Epithelial cell of proximal tubule (primary cell): ENCODE results near the gene PRPS1. TPM values are rescaled to one million over a fixed set of nuclear protein-coding genes. Genes with fewer than 3 reads are reported as not detected.
"Not testable (repeated sequence)": the region's sequence is repeated elsewhere in the genome, so short reads cannot be mapped to it uniquely, and the experiment has no call there.

ENCODE experiments used
- DNase-seq: peaks from one replicate; pipeline ENCODE4 v3.0.0-alpha.2; 2011; ENCODE audit warnings: low read depth
- H3K4me3 ChIP-seq: 2 replicates; pipeline ENCODE4 v1.5.1; 2011; ENCODE audit warnings: low read depth, mild to moderate bottlenecking, low read length
- CTCF ChIP-seq: conservative IDR thresholded peaks from 2 replicates; pipeline ENCODE4 v1.5.1; 2012; ENCODE audit warnings: low read depth, mild to moderate bottlenecking, low read length
- total RNA-seq: library from RNA; depleted of rRNA; stranded (reverse); fragments of >200 nt; gene quantifications from 2 replicates; pipeline ENCODE4 v1.2.3, GENCODE V29; 2015

PRPS1 gene
- total RNA-seq, 1 donor from 2014 or later = 36.3 TPM

DNA sequence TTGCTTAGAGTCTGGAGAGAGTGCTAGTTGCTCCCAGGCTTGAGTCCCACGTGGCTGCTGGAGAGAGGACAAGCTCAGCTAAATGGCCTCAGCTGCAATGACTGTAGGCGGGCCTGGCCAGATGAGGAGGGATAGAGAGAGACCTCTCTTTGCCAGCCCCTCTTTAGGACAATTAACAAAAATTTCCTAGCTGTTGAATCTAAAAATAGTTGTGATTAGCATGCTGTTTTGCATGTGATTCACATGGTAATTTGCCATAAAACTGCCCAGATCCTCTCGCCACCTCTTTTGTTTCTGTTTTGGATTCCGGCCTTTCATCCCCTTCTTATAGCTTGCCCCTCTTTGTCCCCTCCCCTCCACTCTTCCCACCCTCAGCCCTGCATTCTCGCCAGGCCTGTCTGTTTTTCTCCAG, 28.9 kb upstream of the PRPS1 start:
- H3K4me3 ChIP-seq = no peak overlapping the region
- DNase-seq = no peak
- TF ChIP-seq CTCF = no peak

DNA sequence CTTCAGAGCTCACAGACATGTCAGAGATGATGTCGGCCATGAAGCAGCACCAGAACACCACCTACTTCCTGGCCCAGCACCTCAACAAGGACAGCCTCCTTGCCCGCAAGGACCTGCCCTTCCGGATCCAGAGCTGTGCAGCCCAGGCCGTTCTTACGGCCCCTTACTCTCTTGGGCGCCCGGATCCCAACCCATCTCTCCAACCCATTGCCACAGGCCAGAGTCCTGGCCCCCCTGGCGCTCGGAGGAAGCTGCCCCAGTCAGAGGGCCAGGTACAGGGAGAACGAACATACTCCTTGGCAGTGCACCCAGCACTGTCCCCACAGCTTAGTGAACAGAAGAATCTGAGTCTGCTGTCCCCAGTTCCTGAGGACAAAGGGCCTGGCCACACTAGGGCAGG, 27.9 kb upstream of the PRPS1 start:
- no peak for DNase-seq
- H3K4me3 ChIP-seq = no peak overlapping the region
- no peak for TF ChIP-seq CTCF

GRCh38 chrX:107601326-107601725, 27.0 kb upstream of the PRPS1 start:
- TF ChIP-seq CTCF = no peak
- H3K4me3 ChIP-seq = no peak overlapping the region
- no peak for DNase-seq

GRCh38 chrX:107601759-107602158, 26.6 kb upstream of the PRPS1 start:
- no peak for TF ChIP-seq CTCF
- no peak for DNase-seq
- no peak overlapping the region for H3K4me3 ChIP-seq

GRCh38 chrX:107602694-107603239, 25.5 kb upstream of the PRPS1 start:
- TF ChIP-seq CTCF = no peak
- no peak overlapping the region for H3K4me3 ChIP-seq
- DNase-seq = no peak

DNA sequence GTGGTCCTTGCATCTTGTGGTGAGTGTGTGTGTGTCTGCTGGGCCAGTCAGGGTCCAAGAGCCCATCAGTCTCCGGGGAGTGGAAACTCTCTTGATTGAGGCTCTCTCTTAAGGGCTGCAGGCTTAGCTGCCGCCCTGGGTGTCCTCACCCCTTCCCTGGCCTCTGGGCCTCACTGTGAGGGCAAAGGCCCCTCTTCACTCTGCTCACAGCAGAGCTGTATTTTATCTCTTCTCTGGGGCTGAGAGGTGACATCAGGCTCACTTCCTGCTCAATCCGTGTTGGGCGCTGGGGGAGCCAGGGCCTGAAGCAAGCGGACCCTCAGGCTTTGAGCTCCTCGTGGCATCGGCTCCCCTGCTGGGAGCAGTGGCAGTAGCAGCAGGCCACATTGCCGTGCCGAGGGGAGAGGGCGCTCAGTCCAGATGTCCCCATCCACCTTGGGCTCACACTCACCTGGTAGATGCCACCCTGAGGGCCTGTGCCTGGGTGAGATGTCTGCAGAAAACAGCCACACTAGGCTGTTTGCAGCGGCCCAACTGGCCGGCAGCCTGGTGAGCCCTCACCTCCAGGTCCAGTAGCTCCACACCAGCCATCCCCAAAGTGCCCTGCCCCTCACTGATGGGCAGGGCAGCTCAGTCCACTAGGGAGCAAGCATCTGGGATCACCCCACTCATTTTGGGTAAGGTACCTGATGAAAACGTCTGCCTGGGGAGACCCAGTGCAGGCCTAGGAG, 24.7 kb upstream of the PRPS1 start:
- TF ChIP-seq CTCF = no peak
- no peak for DNase-seq
- H3K4me3 ChIP-seq = no peak overlapping the region

DNA sequence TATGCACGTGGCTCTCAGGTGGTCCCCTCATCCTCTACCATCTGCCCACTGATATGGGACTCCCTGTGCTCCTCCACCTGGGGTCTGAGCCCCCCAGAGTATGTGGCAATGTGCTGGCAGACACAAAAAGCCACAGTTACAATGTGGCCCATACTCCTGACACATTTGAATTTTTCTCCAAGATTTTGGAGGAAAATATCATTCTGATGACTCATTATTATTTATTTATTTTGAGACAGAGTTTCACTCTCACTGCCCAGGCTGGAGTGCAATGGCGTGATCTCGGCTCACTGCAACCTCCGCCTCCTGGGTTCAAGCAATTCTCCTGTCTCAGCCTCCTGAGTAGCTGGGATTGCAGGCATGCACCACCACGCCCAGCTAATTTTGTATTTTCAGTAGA, 19.2 kb upstream of the PRPS1 start:
- DNase-seq, H3K4me3 ChIP-seq: not testable (repeated sequence)
